ENCODE results near the gene SDK1.

Gene SDK1

DNA sequence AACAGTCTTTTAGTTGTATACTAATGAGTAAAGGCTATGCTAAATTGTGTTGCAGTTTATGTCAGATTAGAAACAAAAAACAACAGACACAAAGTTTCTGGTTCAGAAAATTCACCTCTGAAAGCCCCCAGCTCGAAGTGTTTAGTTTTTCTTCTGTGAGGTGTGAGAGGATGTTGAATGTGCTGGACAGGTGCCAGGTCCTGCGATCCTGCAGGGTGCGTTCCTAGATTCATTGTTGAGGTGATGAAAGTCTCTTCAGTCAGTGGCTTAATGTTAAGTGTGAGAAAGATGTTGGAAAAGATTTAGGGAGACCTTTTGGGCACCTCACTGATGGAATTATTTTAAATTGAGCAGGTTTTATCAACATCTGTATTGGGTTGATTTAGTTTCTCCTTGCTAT, 287.3 kb downstream of the SDK1 start:
- TF ChIP-seq, protein P1, sequence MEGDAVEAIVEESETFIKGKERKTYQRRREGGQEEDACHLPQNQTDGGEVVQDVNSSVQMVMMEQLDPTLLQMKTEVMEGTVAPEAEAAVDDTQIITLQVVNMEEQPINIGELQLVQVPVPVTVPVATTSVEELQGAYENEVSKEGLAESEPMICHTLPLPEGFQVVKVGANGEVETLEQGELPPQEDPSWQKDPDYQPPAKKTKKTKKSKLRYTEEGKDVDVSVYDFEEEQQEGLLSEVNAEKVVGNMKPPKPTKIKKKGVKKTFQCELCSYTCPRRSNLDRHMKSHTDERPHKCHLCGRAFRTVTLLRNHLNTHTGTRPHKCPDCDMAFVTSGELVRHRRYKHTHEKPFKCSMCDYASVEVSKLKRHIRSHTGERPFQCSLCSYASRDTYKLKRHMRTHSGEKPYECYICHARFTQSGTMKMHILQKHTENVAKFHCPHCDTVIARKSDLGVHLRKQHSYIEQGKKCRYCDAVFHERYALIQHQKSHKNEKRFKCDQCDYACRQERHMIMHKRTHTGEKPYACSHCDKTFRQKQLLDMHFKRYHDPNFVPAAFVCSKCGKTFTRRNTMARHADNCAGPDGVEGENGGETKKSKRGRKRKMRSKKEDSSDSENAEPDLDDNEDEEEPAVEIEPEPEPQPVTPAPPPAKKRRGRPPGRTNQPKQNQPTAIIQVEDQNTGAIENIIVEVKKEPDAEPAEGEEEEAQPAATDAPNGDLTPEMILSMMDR (IDR thresholded peaks at IDR 0.05; ENCODE audit: low read depth, low read length, missing control alignments) = no peak
- in situ Hi-C loops (cut with HindIII; ENCODE audit: low sequenced_read_pairs) = no loop called here
- no peak for DNase-seq (ENCODE audit: low read depth)
- no peak overlapping the region for H3K4me3 ChIP-seq (ENCODE audit: low read depth, low read length)

DNA sequence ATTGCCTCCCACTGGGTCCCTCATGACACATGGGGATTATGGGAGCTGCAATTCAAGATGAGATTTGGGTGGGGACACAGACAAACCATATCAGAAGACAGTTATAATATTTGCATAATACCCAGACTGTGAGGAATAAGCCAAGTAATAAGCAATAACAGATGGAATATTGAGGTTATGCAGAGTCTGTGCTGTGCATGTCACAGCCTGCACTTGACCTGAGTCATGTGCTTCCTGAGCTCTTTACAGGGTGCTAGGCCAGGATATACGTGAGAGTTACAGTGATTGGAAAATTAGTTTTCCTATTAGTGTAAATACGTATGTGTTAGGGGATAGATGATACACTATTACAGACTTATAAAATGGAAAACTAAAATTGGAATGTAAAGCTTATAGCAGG, 288.7 kb downstream of the SDK1 start:
- in situ Hi-C loops (cut with HindIII; ENCODE audit: low sequenced_read_pairs) = no loop called here
- TF ChIP-seq, protein P1 (IDR thresholded peaks at IDR 0.05; ENCODE audit: low read depth, low read length, missing control alignments) = no peak
- no peak for DNase-seq (ENCODE audit: low read depth)
- H3K4me3 ChIP-seq (ENCODE audit: low read depth, low read length) = no peak overlapping the region

DNA sequence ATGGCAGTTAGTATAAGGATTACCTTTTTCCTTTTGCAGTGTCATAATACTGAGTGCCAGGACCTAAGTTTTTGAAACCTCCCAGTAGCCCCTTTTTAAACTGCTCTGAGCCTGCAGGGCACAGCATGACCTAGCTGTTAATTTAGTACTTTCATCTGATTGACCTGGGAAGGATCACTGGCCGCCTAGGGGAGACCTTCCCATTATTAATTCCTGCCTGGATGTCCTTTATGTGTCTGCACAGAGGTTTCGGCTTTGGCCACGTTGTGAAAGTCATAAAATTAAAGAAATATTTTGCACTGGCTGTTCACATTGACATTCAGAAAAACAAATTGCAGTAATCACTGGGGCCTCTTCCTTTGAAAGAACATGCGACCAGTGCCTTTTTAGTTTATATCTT, 290.2 kb downstream of the SDK1 start:
- no peak overlapping the region for H3K4me3 ChIP-seq (ENCODE audit: low read depth, low read length)
- TF ChIP-seq, protein P1 (IDR thresholded peaks at IDR 0.05; ENCODE audit: low read depth, low read length, missing control alignments) = no peak
- DNase-seq (ENCODE audit: low read depth) = no peak
- in situ Hi-C loops (cut with HindIII; ENCODE audit: low sequenced_read_pairs) = no loop called here

DNA sequence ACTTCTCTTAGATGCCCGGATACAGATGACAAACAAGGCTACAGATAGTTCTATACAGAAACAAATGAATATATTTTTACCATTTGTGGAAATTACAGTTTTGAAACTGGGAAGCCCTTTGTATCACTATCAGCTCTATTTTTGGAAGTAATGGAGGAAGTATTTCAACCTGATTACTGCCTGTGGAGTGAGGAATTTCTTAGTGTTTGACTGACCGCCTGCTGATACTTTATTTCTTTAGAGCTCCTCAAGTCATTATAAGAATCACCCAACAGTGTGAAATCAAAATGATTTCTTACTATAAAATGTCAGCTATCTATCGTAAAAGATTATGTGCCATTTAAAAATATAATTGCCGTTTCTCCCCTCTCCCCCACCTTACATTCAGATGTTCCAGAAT, 290.9 kb downstream of the SDK1 start:
- H3K4me3 ChIP-seq (ENCODE audit: low read depth, low read length) = no peak overlapping the region
- in situ Hi-C loops (cut with HindIII; ENCODE audit: low sequenced_read_pairs) = no loop called here
- no peak for DNase-seq (ENCODE audit: low read depth)
- TF ChIP-seq, protein P1 (IDR thresholded peaks at IDR 0.05; ENCODE audit: low read depth, low read length, missing control alignments) = no peak

DNA sequence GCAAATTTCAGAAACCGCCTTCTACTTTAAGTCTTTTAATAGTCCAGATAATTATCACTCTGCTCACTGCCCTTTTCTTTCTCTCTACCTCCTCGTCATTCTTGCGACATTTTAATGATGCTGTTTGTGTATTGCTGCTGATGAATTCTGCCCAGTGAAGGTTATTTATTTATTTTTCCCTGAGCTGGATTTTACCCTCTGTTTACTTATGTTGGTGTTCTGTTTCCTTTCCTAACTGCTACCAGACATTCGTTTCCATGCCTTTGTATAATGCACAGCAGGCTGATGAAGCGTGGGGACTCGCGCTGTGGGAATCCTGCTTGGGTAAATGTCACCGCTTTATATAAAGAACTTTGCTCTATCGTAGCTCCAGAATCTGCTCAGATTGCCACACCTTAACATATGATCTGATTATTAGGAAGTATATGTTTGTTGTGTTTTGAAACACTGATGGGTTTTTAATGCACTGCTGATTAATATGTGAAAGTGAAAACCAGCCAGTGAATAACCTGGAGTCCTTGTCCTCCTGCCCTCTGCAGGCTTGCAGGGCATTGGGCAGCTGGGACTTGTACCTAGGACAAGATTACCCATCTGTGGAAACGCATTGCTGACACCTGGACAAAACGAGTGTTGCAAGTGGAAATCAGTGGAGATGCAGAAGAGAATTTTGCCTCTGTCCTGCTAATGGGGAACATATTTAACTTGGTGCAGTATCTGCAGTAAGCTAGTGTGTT, 291.5 kb downstream of the SDK1 start:
- DNase-seq (ENCODE audit: low read depth) = no peak
- in situ Hi-C loops (cut with HindIII; ENCODE audit: low sequenced_read_pairs) = no loop called here
- TF ChIP-seq, protein P1 (IDR thresholded peaks at IDR 0.05; ENCODE audit: low read depth, low read length, missing control alignments) = no peak
- H3K4me3 ChIP-seq (ENCODE audit: low read depth, low read length) = no peak overlapping the region

DNA sequence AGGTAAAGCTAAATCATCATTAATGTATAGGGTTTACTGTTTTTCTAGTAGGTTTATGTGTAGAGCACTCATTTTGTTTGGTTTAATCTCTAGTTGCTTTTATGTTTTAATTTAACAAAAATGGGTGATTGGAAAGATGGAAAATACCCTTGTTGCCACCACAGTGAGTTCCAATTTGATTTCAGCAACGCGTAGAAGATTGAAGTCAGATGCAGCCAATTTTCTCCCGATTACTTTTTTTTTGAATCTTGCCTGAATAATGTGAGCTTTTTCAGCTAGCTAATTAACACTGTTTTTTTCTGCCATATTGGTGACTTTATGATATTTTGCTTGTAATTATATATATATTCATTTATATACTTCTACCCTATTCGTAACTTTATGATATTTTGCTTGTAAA, 293.8 kb downstream of the SDK1 start:
- DNase-seq (ENCODE audit: low read depth) = no peak
- in situ Hi-C loops (cut with HindIII; ENCODE audit: low sequenced_read_pairs) = no loop called here
- H3K4me3 ChIP-seq (ENCODE audit: low read depth, low read length) = no peak overlapping the region
- TF ChIP-seq, protein P1 (IDR thresholded peaks at IDR 0.05; ENCODE audit: low read depth, low read length, missing control alignments) = no peak

Measured in astrocyte of the cerebellum (primary cell).